GM23248 (cell line): Measurements from ENCODE around the gene GRAPL. TPM values are rescaled to one million over a fixed set of nuclear protein-coding genes. Genes with fewer than 3 reads are reported as not detected.
"Not testable (repeated sequence)": the region's sequence is repeated elsewhere in the genome, so short reads cannot be mapped to it uniquely, and the experiment has no call there.

Experiments used
- DNase-seq: peaks from one replicate; pipeline ENCODE4 v3.0.0-alpha.2; 2015
- H2AFZ ChIP-seq: fragments of 200-600 bp; sonication (generic); 2 replicates; pipeline ENCODE4 v1.6.1; 2016; ENCODE audit warnings: antibody characterized with exemption
- H3F3A ChIP-seq: fragments of 200-600 bp; sonication (generic); 2 replicates; pipeline ENCODE4 v1.6.1; 2016; ENCODE audit warnings: mild to moderate bottlenecking, antibody characterized with exemption, mixed run types; ENCODE audit not compliant: insufficient read depth
- H3K27ac ChIP-seq: fragments of 200-600 bp; sonication (generic); 2 replicates; pipeline ENCODE4 v1.5.1; 2016; ENCODE audit warnings: mild to moderate bottlenecking
- H3K27me3 ChIP-seq: fragments of 200-600 bp; sonication (generic); replicated peaks from 2 replicates; pipeline ENCODE4 v1.6.1; 2016; ENCODE audit warnings: mild to moderate bottlenecking; ENCODE audit not compliant: insufficient read depth
- H3K36me3 ChIP-seq: fragments of 200-600 bp; sonication (generic); 2 replicates; pipeline ENCODE4 v1.6.1; 2016; ENCODE audit warnings: low read depth, mild to moderate bottlenecking
- H3K4me1 ChIP-seq: fragments of 200-600 bp; sonication (generic); 2 replicates; pipeline ENCODE4 v1.6.1; 2016; ENCODE audit warnings: mild to moderate bottlenecking; ENCODE audit not compliant: insufficient read depth
- H3K4me2 ChIP-seq: fragments of 200-600 bp; sonication (generic); one replicate; pipeline ENCODE4 v1.6.1; 2016; ENCODE audit warnings: mild to moderate bottlenecking; ENCODE audit not compliant: unreplicated experiment
- H3K4me3 ChIP-seq: fragments of 200-600 bp; sonication (generic); 2 replicates; pipeline ENCODE4 v1.5.1; 2016; ENCODE audit warnings: mild to moderate bottlenecking
- H3K79me2 ChIP-seq: fragments of 200-600 bp; sonication (generic); 2 replicates; pipeline ENCODE4 v1.6.1; 2016; ENCODE audit warnings: mild to moderate bottlenecking; ENCODE audit not compliant: insufficient read depth
- H3K9ac ChIP-seq: fragments of 200-600 bp; sonication (generic); 2 replicates; pipeline ENCODE4 v1.6.1; 2016; ENCODE audit warnings: mild to moderate bottlenecking
- H3K9me2 ChIP-seq: fragments of 200-600 bp; sonication (generic); 2 replicates; pipeline ENCODE4 v1.6.1; 2016; ENCODE audit warnings: mixed run types, mild to moderate bottlenecking, moderate library complexity; ENCODE audit not compliant: insufficient read depth
- H3K9me3 ChIP-seq: fragments of 200-600 bp; sonication (generic); one replicate; pipeline ENCODE4 v1.6.1; 2017; ENCODE audit warnings: low read depth
- H4K20me1 ChIP-seq: fragments of 200-600 bp; sonication (generic); 2 replicates; pipeline ENCODE4 v1.6.0; 2016; ENCODE audit not compliant: insufficient read depth
- WGBS, 2 experiments: methylation state at CpG; one replicate each; pipeline ENCODE4 v1.1.6; 2015 to 2017; ENCODE audit warnings: low lambda C conversion rate in 2 of 2, low coverage in 1 of 2; ENCODE audit errors: missing lambda C conversion rate in 2 of 2; 5-methylcytosine and 5-hydroxymethylcytosine counted together
- in situ Hi-C: fragments of 300-500 bp; cut with MboI; formaldehyde crosslinking; loops from 2 replicates; pipeline ENCODE4 v1.15.0; 2020
- polyA plus RNA-seq: library from polyadenylated mRNA; unstranded; fragments of >200 nt; fragmentation: Nextera tagmentation; extraction: Ambion mirVana; gene quantifications from 2 replicates; pipeline ENCODE4 v1.2.1, GENCODE V29; 2016
- total RNA-seq: library from RNA; depleted of rRNA; stranded (reverse); fragments of >200 nt; shearing (Covaris generic); gene quantifications from 2 replicates; pipeline ENCODE4 v1.2.3, GENCODE V29; 2014

Gene GRAPL
- total and polyA plus RNA-seq, 2 experiments from 2014 or later, result not detected

- H3K9me3 ChIP-seq, H4K20me1 ChIP-seq, in situ Hi-C loops, DNase-seq, H3K36me3 ChIP-seq, H3F3A ChIP-seq, H3K4me1 ChIP-seq, H3K27me3 ChIP-seq, H3K4me3 ChIP-seq, H3K27ac ChIP-seq, H3K4me2 ChIP-seq, H3K9me2 ChIP-seq, H3K79me2 ChIP-seq, H2AFZ ChIP-seq: not testable (repeated sequence)
- 0 to 1% methylated on average over 13 of the region's 62 CpGs for WGBS, 2 experiments
- H3K9ac ChIP-seq, result peak overlapping the region; percentile 40; the same call in 1 of the 2 replicates
These were observed 60.8 kb downstream of the GRAPL start for GRCh38 chr17:19187883-19188869.

GRCh38 chr17:19188870-19189708 lies 61.7 kb downstream of the GRAPL start:
- H3F3A ChIP-seq, H3K27me3 ChIP-seq, H3K4me1 ChIP-seq, H3K9me2 ChIP-seq, H3K4me2 ChIP-seq, H4K20me1 ChIP-seq, H3K9me3 ChIP-seq, H3K79me2 ChIP-seq, in situ Hi-C loops, H2AFZ ChIP-seq, H3K36me3 ChIP-seq, DNase-seq, H3K4me3 ChIP-seq, H3K27ac ChIP-seq, H3K9ac ChIP-seq: not testable (repeated sequence)
- WGBS, 2 experiments, result 0% methylated on average over 6 of the region's 39 CpGs; no CpG with 5 or more reads in 1 of the 2 experiments

GRCh38 chr17:19189781-19190405 lies 62.5 kb downstream of the GRAPL start:
- H3K27ac ChIP-seq, H3K36me3 ChIP-seq, H4K20me1 ChIP-seq, H3K9ac ChIP-seq, H3K79me2 ChIP-seq, DNase-seq, H3K9me3 ChIP-seq, H3K4me3 ChIP-seq, H3K4me1 ChIP-seq, in situ Hi-C loops, H3K9me2 ChIP-seq, H3F3A ChIP-seq, H2AFZ ChIP-seq, H3K27me3 ChIP-seq, H3K4me2 ChIP-seq: not testable (repeated sequence)
- WGBS, 2 experiments, result no CpG with 5 or more reads among the region's 36 CpGs

GRCh38 chr17:19196382-19197204 lies 69.2 kb downstream of the GRAPL start:
- Histone ChIP-seq H3K9ac (peak overlapping the region; percentile 62), H3K4me3 (0 out of 2 replicates have a peak overlapping the region, but pooled peaks have one; percentile 53)
- DNase-seq, H3K36me3 ChIP-seq, H3F3A ChIP-seq, H3K4me2 ChIP-seq, in situ Hi-C loops, H3K4me1 ChIP-seq, H2AFZ ChIP-seq, H3K9me2 ChIP-seq, H4K20me1 ChIP-seq, H3K9me3 ChIP-seq, H3K27ac ChIP-seq, H3K27me3 ChIP-seq, H3K79me2 ChIP-seq: not testable (repeated sequence)
- 0% methylated on average over 1 of the region's 33 CpGs; no CpG with 5 or more reads in 1 of the 2 experiments for WGBS, 2 experiments

GRCh38 chr17:19202448-19202847 lies 75.1 kb downstream of the GRAPL start:
- H3K27me3 ChIP-seq, H3K79me2 ChIP-seq, H3K4me1 ChIP-seq, DNase-seq, H3K9me2 ChIP-seq, H3F3A ChIP-seq, H3K9ac ChIP-seq, H3K4me2 ChIP-seq, in situ Hi-C loops, H3K9me3 ChIP-seq, H2AFZ ChIP-seq, H3K36me3 ChIP-seq, H3K4me3 ChIP-seq, H3K27ac ChIP-seq, H4K20me1 ChIP-seq: not testable (repeated sequence)
- no CpG with 5 or more reads among the region's 20 CpGs for WGBS, 2 experiments

GRCh38 chr17:19203429-19203828 lies 76.0 kb downstream of the GRAPL start:
- H3F3A ChIP-seq, in situ Hi-C loops, H3K27ac ChIP-seq, H3K36me3 ChIP-seq, H3K4me1 ChIP-seq, H3K9me2 ChIP-seq, H2AFZ ChIP-seq, H3K9me3 ChIP-seq, DNase-seq, H3K79me2 ChIP-seq, H3K27me3 ChIP-seq, H4K20me1 ChIP-seq, H3K4me2 ChIP-seq, H3K4me3 ChIP-seq, H3K9ac ChIP-seq: not testable (repeated sequence)
- WGBS, 2 experiments, result no CpG with 5 or more reads among the region's 3 CpGs
